ENCODE measurements around the gene ORM2.

The ORM2 gene

DNA sequence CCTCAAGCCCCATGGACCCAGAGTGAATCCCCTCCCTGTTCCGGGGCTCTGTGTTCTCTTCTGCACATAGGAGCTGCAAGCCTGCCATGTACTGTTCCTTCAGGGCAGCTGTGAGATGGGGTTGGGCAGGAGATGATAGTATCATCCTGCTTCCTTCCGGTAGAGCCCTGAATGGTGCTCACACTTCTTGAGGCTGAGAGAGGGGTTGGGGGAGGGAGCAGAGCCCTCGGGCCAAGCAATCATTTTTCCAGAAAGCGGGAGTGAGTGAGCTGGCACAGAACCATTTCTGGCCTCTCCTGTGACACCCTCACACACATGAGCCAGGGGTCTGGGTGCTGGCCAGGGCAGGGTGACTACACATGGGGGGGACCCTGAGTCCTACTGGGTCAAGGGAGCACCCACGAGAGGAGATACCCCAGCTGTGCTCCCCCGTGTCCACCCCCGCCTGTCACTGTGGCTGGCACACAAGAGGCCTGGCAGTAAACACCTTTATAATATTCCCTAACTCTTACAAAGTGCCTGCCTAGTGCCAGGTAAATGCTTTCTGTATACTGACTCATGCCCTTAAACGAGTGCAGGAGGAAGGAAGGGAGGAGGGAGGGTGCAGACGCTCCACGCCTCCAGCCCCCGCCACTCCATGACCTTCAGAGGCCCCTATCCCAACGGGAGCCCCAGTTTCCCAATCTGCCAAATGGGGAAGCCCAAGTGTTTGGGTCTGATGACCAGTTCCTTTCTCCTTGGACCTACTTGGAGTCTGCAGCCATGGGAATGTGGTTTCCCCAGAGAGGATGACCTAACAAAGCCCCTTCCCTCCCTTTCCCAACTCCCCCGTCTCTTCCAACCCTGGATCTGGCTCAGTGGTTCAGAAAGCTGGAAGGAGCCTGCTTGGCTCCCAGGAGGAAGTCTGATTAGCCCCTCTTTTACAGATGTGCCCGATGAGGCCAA is 42.6 kb downstream of the ORM2 start:
- DNase-seq, result peak; percentile 76

DNA sequence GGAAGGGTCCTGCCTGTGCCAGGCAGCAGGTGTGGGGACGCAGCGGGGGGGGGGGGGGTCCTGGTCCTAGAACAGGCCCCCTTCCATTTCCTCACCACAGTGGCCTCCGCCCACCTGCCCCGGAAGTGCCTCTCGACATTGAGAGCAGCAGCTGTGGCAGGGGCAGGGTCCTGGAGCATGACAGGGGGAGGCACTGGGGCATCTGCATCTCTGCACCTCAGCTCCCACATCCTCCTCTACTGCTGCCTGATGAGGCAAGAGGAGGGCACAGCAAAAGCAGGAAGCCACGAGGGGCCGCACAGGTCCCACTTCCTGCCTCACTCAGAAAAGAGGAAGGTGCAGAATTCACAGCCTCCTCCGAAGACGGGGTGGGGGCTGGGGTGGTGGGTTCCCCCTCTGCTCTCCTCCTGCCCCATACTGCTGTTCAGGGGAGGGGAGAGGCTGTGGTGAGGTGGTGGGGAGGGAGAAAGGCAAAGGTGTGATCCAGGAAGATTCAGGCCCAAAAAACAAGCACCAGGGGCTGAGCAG is 43.3 kb downstream of the ORM2 start:
- peak; percentile 90 for DNase-seq

DNA sequence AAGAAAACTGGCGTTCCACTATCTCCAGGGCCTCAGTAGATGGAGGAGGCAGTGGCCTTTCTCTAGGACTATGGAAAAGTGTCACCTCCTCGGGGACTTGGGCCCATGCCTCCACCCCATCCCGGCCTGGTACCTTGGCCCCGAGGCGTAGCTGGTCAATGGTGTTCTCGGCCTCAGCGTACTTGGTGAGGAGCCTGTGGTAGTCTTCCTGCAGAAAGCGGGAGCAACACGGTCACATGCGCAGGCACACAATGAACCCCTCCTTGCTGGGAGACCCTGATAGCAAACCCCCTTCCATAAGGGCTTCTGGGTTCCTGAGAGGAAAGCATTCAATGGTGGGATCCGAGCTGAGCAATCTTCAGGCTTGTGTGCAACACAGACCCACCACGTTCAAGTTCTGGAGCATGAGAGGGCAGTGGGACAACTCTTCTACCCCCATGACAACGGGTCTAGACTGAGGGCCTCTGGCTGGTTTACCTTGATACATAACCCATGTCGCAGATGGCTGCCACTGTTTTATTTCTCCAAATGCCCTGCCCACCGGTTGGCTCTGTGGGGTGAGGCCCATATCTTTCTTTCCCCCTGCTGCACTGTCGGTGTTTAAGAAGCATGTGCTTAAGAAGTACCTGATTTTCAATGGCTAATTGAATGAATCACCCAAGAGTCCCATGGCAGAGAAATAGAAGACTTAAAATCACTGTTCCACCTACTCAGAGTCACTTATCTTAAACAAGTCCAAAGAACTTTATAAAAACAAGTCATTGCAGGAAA is 44.5 kb downstream of the ORM2 start:
- DNase-seq, result peak; percentile 63

DNA sequence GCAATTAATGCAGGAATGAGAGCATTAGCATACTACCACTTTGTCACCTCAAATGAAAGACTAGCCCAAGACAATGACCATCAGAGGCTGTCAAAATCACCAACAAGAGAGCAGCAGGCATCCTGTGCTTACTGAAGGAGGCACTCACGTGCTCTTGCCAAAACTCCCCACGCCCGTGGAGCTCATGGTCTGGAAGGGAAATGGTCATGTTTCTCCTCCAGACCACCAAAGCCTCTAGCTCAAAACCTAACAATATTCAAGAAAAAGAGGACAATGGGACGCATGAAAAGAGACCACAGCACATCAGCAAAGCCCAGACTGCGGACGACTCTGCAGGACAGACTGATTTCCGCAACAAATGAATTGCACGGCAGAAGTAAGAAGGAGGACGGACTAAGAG is 45.3 kb downstream of the ORM2 start:
- peak; percentile 30 for DNase-seq

DNA sequence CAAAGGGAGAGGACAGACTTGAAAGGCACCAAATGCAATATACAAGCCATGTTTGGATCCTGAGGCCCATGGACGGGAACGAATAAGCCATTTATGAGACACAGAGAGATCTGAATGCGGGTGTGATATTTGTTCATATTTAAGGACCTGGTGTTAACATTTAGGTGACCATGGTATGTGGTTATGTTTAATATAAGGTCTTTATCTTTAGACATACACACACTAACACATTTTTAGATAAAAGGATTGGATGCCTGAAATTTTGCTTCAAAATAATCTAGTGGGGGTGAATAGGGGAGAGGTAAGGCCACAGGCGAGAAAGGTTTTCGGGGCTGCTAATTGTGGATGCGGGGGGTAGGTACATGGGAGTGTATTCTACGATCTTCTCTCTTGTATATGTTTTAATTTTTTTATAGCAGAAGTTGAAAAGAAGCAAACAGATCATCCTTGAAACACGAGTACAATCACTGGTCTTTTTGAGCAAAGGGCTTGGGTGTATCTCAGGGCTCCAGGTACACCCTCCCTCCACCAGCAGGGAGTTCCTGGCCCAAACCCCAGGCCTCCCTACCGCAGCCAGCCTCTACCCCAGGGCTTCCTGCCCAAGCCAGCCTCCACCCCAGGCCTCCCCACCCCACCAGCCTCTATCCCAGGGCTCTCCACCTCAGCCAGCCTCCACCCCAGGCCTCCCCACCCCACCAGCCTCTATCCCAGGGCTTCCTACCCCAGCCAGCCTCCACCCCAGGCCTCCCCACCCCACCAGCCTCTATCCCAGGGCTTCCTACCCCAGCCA is 45.9 kb downstream of the ORM2 start:
- DNase-seq, result peak; percentile 60

DNA sequence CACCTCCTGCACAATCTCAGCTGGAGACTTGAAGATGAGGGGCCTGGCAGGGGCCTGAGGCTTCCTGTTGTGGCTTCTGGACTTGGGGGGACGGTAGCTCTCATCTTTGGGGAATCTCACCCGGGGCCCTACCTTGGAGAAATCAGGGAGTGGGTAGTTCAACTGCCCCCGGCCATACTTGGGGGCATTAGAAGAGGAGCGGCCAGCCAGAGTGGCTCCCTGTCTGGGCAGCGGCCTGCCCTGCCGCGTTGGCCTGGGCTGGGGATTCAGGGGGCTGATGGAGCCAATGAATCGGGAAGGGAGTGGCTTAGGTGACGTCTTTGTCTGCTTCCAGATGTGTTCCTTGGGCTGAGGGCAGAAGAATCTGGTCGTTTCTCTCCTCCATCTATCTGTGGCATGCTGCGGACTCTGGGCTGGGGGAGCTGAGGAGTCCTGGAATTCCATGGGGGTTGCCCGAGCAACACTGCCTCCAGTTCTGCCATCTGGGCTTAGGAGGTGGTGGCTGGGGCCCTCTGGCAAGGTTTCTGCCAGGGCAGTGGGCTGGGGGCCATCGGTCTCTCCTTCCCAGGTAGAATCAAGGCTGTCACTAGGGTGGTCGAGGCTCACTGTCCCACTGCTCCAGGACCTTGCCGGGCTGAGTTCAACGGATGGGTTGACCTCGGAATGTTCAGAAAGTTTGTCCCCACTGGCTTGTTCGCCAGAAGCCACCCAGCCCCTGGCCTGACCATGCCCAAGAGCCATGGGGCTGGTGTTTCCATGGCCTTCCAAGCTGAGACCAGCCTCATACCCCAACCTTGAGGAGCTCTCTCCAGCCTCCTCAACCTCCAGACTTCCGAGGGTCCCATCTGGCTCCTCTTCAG is 47.1 kb downstream of the ORM2 start:
- peak; percentile 59 for DNase-seq

DNA sequence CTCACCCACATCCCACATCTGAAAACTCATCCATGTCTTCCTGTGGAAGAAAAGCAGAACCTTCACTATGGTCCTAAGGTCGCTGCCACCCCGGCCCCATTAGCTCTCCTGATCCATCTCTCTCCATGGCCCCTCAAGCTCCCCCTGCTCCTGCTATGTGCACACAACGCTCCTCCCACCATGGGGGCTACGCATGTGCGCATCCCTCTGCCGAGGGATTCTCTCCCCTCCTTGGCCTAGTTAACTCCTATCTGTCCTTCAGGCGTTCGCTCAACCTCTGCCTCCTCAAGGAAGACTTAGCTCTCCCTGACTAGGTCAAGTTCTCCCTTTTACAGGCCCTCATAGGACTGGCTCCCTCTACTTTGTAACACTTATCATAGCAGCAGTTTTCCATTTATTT is 48.3 kb downstream of the ORM2 start:
- peak; percentile 48 for DNase-seq

DNA sequence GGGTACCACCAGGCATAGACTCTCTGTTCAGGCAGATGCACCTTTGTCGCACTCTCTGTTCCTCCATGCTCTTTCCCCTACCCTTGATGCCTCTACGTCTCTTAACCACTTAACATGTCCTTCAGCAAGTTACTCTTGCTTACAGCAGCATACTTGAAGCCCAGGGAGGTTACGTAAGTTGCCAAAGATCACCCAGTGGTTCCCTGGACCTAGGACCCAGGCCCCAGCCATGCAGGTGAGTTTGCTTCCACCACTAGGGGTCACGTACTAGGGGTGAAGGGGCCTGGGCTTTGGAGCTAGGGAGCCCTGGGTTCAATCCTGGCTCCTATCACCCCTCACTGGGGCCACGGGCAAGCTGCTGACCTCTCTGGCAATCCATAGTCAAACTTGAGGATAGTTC is 49.2 kb downstream of the ORM2 start:
- no peak for DNase-seq

Measured in activated effector memory CD4-positive, alpha-beta T cell treated with anti-CD3 and anti-CD28 coated beads, Interleukin-2, amount 50 U/mL, for 16 hours (primary cell).